SK-N-SH (cell line): ENCODE data around the gene APPL1.

Experiments used
- CTCF ChIP-seq: fragments of 200-600 bp; sonication (generic); IDR thresholded peaks from 2 replicates; pipeline ENCODE4 v1.6.1; 2017; ENCODE audit warnings: antibody characterized with exemption, mild to moderate bottlenecking, moderate library complexity
- FOXM1 ChIP-seq: IDR thresholded peaks from 2 replicates; pipeline ENCODE4 v1.4.0; 2012; ENCODE audit warnings: low read depth, mild to moderate bottlenecking
- NRF1 ChIP-seq: IDR thresholded peaks from 2 replicates; pipeline ENCODE4 v1.6.1; 2012; ENCODE audit warnings: low read depth, mild to moderate bottlenecking, low read length
- PBX3 ChIP-seq: IDR thresholded peaks from 2 replicates; pipeline ENCODE4; 2012
- POLR2AphosphoS5 ChIP-seq: IDR thresholded peaks from 2 replicates; pipeline ENCODE4 v1.6.1; 2012; ENCODE audit warnings: low read depth, low read length
- RFX5 ChIP-seq: IDR thresholded peaks from 2 replicates; pipeline ENCODE4 v1.6.1; 2012; ENCODE audit warnings: mild to moderate bottlenecking, improper control_type of control experiment, low read length
- YY1 ChIP-seq: IDR thresholded peaks from 2 replicates; pipeline ENCODE4 v1.4.0; 2012; ENCODE audit warnings: low read depth, mild to moderate bottlenecking

- TF ChIP-seq NRF1 (no peak), PBX3 (no peak), POLR2AphosphoS5 (no peak), CTCF (no peak), YY1 (no peak), FOXM1 (no peak), RFX5 (no peak)
Measured at GRCh38 chr3:57292159-57292896, 64.8 kb downstream of the APPL1 start, which contains the start of gene ASB14.
